ENCODE measurements around the gene TCP11L1. TPM values are rescaled to one million over a fixed set of nuclear protein-coding genes. Genes with fewer than 3 reads are reported as not detected.

Gene TCP11L1, protein sequence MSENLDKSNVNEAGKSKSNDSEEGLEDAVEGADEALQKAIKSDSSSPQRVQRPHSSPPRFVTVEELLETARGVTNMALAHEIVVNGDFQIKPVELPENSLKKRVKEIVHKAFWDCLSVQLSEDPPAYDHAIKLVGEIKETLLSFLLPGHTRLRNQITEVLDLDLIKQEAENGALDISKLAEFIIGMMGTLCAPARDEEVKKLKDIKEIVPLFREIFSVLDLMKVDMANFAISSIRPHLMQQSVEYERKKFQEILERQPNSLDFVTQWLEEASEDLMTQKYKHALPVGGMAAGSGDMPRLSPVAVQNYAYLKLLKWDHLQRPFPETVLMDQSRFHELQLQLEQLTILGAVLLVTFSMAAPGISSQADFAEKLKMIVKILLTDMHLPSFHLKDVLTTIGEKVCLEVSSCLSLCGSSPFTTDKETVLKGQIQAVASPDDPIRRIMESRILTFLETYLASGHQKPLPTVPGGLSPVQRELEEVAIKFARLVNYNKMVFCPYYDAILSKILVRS
- total RNA-seq (10 to 100 TPM; 11.5 to 19.8 TPM), polyA plus RNA-seq (1 to 10 TPM; 3.1 to 5.5 TPM)
- long read RNA-seq, donor 1, partial matches to known transcripts = 5 of 9 reads
- long read RNA-seq, donor 1, other reads (novel, unspliced or antisense) = 0 of 9 reads
- long read RNA-seq, donor 2, partial matches to known transcripts = 0 of 1 reads
- long read RNA-seq, donor 2, other reads (novel, unspliced or antisense) = 0 of 1 reads
- long read RNA-seq, donor 3, partial matches to known transcripts = 0 of 1 reads
- long read RNA-seq, donor 3, other reads (novel, unspliced or antisense) = 0 of 1 reads
- long read RNA-seq, donor 4 = 0 reads
- long read RNA-seq, donor 5, partial matches to known transcripts = 99 of 107 reads
- long read RNA-seq, donor 5, other reads (novel, unspliced or antisense) = 5 of 107 reads

DNA sequence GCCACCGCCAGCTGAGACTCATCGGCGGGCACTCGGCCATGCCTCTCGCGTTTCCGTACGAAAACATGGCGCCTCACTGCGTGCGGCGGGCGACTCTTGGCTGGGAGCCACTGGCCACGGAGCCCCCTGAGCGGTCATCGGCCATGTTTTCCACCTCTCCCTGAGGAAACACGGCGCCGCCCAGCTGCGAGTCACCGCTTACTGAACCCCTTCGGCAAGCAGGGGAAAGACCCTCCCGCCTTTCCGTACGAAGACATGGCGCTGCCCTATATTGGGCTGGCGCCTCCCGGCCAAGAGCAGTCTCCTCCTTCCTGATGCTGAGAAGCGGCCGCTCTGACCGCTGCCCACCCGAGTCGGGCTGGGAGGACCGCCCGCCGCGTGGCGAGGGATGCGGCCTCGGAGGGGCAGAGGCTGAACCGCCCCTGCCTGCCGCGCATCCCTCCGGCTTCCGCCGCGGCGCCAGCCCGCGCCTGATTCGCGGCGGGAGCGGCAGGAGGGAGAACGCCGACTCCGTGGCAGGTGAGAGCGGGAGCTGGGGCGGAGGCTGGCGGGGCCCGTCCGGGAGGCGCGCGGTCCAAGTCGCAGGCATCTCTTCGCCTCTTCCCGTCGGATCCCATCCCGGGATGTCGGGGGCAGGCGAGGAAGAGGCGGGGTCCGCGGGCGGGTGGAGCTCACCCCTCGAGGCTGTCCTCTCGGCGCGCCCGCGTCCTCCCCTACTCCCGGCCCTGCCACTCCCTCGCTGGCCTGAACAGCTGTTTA lies at the start of gene TCP11L1:
Gene TCP11L1, plus strand, starts transcription at position 299 of the 759 bp plus-strand sequence. CDS start 4,202 bp downstream, outside the sequence.
- DNase-seq = peak; percentile 98
- peak; percentile 91 for ATAC-seq (ENCODE audit: insufficient read depth, low FRiP score)
- WGBS, 2 donors = 0% methylated on average over 82 to 84 of the region's 84 CpGs
- H3K4me1 ChIP-seq (ENCODE audit: control insufficient read depth in 5 of 5, insufficient read depth in 5 of 5, low read length in 5 of 5) = peaks cover 0 to 13% (median 7%) of the 10 kb centered on the region in 5 donors
- no peaks in the 10 kb centered on the region for H3K27me3 ChIP-seq (ENCODE audit: control insufficient read depth in 3 of 3, insufficient read depth in 3 of 3, low read length in 2 of 3)
- H3K9me3 ChIP-seq (ENCODE audit: control insufficient read depth in 4 of 4, insufficient read depth in 3 of 4, low read length in 3 of 4) = no peaks in the 10 kb centered on the region
- H3K9ac ChIP-seq (ENCODE audit: insufficient read depth in 1 of 2, low read length in 2 of 2) = peak within 1 kb of the TSS; percentile 48 to 85
- H3K36me3 ChIP-seq (ENCODE audit: control insufficient read depth in 4 of 4, insufficient read depth in 4 of 4, low read length in 4 of 4) = peaks cover 3 to 6% (median 4%) of the 10 kb centered on the region in 4 donors
- H3K27ac ChIP-seq (ENCODE audit: low read depth in 1 of 2, low read length in 1 of 2) = peak within 1 kb of the TSS; percentile 94 to 100
- TF ChIP-seq, protein P1, sequence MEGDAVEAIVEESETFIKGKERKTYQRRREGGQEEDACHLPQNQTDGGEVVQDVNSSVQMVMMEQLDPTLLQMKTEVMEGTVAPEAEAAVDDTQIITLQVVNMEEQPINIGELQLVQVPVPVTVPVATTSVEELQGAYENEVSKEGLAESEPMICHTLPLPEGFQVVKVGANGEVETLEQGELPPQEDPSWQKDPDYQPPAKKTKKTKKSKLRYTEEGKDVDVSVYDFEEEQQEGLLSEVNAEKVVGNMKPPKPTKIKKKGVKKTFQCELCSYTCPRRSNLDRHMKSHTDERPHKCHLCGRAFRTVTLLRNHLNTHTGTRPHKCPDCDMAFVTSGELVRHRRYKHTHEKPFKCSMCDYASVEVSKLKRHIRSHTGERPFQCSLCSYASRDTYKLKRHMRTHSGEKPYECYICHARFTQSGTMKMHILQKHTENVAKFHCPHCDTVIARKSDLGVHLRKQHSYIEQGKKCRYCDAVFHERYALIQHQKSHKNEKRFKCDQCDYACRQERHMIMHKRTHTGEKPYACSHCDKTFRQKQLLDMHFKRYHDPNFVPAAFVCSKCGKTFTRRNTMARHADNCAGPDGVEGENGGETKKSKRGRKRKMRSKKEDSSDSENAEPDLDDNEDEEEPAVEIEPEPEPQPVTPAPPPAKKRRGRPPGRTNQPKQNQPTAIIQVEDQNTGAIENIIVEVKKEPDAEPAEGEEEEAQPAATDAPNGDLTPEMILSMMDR (IDR thresholded peaks at IDR 0.05; ENCODE audit: control extremely low read depth, extremely low read depth) = no peak
- H3K4me3 ChIP-seq = peak within 1 kb of the TSS; percentile 84

DNA sequence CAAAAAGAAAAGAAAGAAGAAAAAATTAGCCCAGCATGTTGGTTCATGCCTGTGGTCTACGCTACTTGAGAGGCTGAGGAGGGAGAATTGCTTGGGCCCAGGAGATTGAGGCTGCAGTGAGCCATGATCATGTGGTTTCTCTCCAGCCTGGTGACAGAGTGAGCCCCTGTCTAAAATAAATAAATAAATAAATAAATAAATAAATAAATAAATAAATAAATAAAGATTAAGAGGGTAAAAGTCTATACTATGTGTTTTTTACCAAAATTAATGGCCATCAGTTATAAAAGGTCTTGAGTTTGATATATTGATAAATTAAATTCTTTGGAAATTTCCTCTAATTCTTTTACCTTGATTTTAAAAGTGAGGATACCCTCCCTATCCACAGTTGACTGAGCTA lies 48.9 kb upstream of the TCP11L1 start:
- Histone ChIP-seq H3K9me3 (ENCODE audit: control insufficient read depth in 4 of 4, insufficient read depth in 3 of 4, low read length in 3 of 4) (peaks cover 0 to 8% (median 4%) of the 10 kb centered on the region in 4 donors), H3K36me3 (ENCODE audit: control insufficient read depth in 4 of 4, insufficient read depth in 4 of 4, low read length in 4 of 4) (no peaks in the 10 kb centered on the region), H3K4me1 (ENCODE audit: control insufficient read depth in 5 of 5, insufficient read depth in 5 of 5, low read length in 5 of 5) (no peaks in the 10 kb centered on the region), H3K9ac (ENCODE audit: insufficient read depth in 1 of 2, low read length in 2 of 2) (no peak overlapping the region), H3K27ac (ENCODE audit: low read depth in 1 of 2, low read length in 1 of 2) (no peak overlapping the region), H3K4me3 (no peak overlapping the region), H3K27me3 (ENCODE audit: control insufficient read depth in 3 of 3, insufficient read depth in 3 of 3, low read length in 2 of 3) (no peaks in the 10 kb centered on the region)
- WGBS, 2 donors = 41 to 96% methylated on average over 1 of the region's 1 CpG
- DNase-seq (no peak), ATAC-seq (ENCODE audit: insufficient read depth, low FRiP score) (no peak)
- TF ChIP-seq, protein P1 (IDR thresholded peaks at IDR 0.05; ENCODE audit: control extremely low read depth, extremely low read depth) = no peak

DNA sequence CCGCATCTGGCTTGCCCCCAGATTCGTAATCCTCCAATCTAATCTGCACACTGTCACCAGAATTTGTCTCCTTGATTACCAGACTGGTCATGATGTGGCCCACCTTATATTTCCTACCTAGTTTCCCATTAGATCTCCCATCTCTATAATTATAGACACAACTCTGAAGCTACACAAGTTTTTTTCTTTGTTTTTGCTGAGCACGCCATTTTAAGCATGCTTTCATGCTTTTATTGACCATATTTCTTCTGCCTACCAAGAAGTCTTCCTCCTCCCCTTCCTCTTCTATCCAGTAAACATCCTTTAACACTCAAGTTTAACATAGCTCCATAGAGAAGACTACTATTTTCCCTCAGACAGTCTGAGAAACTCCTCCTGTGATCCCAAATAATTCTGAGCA lies 47.9 kb upstream of the TCP11L1 start:
- ATAC-seq (ENCODE audit: insufficient read depth, low FRiP score) = no peak

More for the DNA sequence above, 47.9 kb upstream of the TCP11L1 start:
- H3K9me3 ChIP-seq (ENCODE audit: control insufficient read depth in 4 of 4, insufficient read depth in 3 of 4, low read length in 3 of 4) = peaks cover 0 to 8% (median 4%) of the 10 kb centered on the region in 4 donors
- TF ChIP-seq, protein P1 (IDR thresholded peaks at IDR 0.05; ENCODE audit: control extremely low read depth, extremely low read depth) = no peak
- no peak for DNase-seq
- no peak overlapping the region for H3K4me3 ChIP-seq
- no peaks in the 10 kb centered on the region for H3K4me1 ChIP-seq (ENCODE audit: control insufficient read depth in 5 of 5, insufficient read depth in 5 of 5, low read length in 5 of 5)
- H3K27ac ChIP-seq (ENCODE audit: low read depth in 1 of 2, low read length in 1 of 2) = no peak overlapping the region
- H3K27me3 ChIP-seq (ENCODE audit: control insufficient read depth in 3 of 3, insufficient read depth in 3 of 3, low read length in 2 of 3) = no peaks in the 10 kb centered on the region
- H3K36me3 ChIP-seq (ENCODE audit: control insufficient read depth in 4 of 4, insufficient read depth in 4 of 4, low read length in 4 of 4) = no peaks in the 10 kb centered on the region
- WGBS, 2 donors = 89 to 95% methylated on average over 3 of the region's 3 CpGs
- H3K9ac ChIP-seq (ENCODE audit: insufficient read depth in 1 of 2, low read length in 2 of 2) = no peak overlapping the region
